ENCODE results near the gene NAGS.

DNA sequence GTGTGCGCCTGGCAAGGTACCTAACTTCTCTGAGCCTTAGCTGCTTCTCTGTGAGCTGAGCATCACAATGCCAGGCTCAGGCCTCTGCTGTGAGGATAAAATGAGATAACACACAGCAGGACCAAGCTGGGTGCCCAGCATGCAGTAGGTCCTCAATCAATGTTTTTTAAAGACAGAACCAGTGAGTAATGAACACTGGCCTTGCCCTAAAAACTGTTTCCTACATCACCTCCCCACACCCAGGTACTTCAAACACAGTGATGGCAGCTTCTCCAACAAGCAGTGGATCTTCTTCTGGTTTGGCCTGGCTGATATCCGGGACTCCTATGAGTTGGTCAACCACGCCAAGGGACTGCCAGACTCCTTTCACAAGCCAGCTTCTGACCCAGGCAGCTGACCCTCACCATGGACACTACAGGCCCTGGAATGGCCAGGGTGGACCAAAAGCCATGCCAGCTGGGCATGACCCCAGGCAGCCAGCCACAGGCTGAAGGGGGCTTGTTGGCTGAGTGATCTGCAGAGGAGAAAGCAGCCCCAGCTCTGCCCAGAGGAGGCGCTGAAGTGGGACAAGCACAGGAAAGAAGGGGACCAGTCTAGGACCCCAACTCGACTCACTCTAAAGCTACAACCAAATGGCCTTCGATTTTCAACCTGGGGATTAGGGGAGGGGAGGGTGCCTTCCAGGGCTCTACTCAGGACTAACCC is 3.9 kb downstream of the NAGS start:
- TF ChIP-seq ISL1 (CRISPR knock-in tag; IDR thresholded peaks at IDR 0.05) = no peak
- TF ChIP-seq PPARA (CRISPR knock-in tag; IDR thresholded peaks at IDR 0.05; ENCODE audit: borderline replicate concordance) = no peak
- TF ChIP-seq, protein P1, sequence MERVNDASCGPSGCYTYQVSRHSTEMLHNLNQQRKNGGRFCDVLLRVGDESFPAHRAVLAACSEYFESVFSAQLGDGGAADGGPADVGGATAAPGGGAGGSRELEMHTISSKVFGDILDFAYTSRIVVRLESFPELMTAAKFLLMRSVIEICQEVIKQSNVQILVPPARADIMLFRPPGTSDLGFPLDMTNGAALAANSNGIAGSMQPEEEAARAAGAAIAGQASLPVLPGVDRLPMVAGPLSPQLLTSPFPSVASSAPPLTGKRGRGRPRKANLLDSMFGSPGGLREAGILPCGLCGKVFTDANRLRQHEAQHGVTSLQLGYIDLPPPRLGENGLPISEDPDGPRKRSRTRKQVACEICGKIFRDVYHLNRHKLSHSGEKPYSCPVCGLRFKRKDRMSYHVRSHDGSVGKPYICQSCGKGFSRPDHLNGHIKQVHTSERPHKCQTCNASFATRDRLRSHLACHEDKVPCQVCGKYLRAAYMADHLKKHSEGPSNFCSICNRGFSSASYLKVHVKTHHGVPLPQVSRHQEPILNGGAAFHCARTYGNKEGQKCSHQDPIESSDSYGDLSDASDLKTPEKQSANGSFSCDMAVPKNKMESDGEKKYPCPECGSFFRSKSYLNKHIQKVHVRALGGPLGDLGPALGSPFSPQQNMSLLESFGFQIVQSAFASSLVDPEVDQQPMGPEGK (CRISPR knock-in tag; IDR thresholded peaks at IDR 0.05; ENCODE audit: borderline replicate concordance) = no peak
- TF ChIP-seq ZFP3 (CRISPR knock-in tag; IDR thresholded peaks at IDR 0.05) = no peak
